IPS-18c (cell line): ENCODE data around the gene EHMT1.
"Not testable (repeated sequence)": the region's sequence is repeated elsewhere in the genome, so short reads cannot be mapped to it uniquely, and the experiment has no call there.

Source experiments
- H3K4me3 ChIP-seq: 2 replicates; pipeline ENCODE4 v1.7.0; 2013; ENCODE audit warnings: low read depth, mild to moderate bottlenecking, low read length, moderate library complexity; ENCODE audit not compliant: insufficient read depth
- H3K9me3 ChIP-seq: one replicate; pipeline ENCODE4 v1.6.1; 2013; ENCODE audit warnings: mild to moderate bottlenecking, low read length, moderate library complexity; ENCODE audit not compliant: control insufficient read depth, insufficient read depth

The EHMT1 gene

DNA sequence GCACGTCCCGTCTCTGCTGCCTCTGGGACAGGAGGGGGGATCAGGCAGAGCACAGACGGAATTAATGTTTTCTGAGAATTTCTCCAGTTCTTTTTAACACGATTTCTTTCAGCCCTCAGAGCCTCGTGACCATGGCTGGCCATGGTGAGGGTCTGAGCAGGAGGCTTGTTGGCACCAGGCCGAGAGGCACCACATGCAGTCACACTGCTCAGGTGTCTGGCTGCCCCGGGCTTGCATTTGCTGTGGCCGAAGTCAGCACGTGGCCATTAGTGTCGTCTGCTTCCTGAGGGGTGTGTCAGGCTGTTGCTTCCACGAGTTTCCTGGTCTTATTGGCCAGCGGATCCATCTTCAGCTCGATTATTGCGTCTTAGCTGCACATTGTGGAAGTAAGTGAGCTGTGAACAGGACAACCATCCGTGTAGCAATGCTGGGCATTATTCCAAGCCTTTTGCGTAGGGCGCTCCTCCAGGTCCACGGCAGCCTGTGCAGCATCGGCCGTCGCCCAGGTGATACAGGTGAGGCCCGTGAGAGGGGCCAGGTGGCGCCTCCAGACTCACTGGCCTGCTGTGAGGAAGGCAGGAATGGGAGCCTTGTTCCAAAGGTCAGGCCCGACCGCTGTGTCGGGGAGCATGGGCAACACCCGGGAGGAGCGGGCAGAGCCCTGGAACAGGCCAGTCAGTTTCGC is 144.6 kb downstream of the EHMT1 start:
- Histone ChIP-seq H3K4me3 (no peak overlapping the region), H3K9me3 (no peaks in the 10 kb centered on the region)

DNA sequence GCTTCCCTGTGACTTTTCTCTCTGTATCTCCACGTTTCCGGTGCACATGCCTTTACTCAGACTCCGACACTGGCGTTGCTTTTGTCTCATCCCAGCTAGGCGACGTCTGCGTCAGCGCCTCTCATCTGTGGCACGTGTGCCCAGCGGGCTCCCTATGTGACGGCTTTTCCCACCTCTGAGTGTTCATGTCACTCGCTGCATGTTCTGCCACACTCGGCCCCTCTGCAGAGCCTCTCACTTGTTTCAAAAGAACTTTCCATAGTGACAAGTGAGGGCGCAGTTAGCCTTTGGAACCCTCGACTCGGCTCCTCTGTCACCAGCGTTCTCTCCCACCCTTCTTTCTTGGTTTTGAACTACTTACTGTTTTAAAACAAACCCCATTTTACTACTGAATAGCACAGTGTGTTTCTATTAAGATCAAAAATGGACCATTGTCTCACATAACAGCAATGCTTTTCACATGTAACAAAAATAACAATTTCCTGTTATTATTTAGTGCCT is 145.4 kb downstream of the EHMT1 start:
- Histone ChIP-seq H3K9me3 (no peaks in the 10 kb centered on the region), H3K4me3 (no peak overlapping the region)

DNA sequence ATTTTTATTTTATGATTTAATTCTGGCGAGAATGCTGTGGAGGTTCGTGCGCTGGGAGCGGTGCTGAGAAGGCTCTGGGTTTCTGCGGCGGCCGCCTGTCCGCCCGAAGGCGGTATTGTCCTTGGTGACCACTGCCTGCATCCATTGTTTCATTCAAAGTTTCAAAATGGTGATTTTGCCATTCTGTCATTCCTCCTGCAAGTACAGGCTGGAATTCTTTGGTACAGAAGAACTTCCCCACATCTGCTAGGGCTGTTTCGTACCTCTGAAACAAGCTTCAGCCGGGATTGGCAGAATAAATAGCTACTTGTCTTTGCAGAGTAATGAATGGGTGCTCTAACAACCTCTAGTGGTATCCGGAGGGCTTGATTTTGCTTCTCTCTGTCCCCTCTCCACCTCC is 146.2 kb downstream of the EHMT1 start:
- Histone ChIP-seq H3K4me3 (no peak overlapping the region), H3K9me3 (no peaks in the 10 kb centered on the region)

DNA sequence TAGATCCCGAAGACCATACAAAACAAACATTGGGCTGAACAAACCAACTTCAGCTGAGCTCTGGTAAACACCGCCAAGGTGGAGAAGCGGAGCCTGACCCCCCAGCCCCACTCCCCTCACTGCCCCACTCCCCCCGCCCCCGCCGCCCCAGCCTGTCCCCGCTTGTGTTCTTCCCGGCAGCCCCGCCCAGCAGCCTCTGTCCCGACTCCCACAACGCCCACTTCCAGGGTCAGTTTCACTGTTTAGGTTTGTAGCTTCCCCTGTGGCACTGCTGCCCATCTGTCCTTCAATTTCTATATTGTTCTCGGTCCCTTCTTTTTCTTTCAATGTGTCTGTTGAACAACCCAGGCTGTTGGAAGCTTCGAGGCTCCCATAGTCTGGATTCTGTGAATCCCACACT is 146.7 kb downstream of the EHMT1 start:
- Histone ChIP-seq H3K4me3 (no peak overlapping the region), H3K9me3 (no peaks in the 10 kb centered on the region)

DNA sequence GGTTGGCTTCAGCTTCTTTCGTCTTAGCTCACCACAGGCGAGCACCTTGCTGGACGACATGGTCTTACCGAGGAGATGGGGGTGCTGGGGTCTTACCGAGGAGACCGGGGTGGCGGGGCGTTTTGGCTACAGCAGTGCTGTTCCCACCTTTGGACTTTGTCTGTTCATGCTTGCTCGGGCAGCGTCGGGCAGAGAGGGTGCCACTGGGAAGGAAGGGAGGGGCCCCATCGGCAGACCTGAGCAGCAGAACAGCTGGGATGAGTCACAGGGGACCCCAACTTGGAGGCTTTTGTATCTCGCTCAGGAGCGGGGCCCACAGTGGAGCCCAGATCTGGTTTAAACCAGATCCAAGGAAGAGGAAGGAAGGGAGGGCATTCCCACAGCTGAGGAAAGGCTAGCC is 152.8 kb downstream of the EHMT1 start:
- H3K9me3 ChIP-seq, result no peaks in the 10 kb centered on the region
- H3K4me3 ChIP-seq, result no peak overlapping the region

DNA sequence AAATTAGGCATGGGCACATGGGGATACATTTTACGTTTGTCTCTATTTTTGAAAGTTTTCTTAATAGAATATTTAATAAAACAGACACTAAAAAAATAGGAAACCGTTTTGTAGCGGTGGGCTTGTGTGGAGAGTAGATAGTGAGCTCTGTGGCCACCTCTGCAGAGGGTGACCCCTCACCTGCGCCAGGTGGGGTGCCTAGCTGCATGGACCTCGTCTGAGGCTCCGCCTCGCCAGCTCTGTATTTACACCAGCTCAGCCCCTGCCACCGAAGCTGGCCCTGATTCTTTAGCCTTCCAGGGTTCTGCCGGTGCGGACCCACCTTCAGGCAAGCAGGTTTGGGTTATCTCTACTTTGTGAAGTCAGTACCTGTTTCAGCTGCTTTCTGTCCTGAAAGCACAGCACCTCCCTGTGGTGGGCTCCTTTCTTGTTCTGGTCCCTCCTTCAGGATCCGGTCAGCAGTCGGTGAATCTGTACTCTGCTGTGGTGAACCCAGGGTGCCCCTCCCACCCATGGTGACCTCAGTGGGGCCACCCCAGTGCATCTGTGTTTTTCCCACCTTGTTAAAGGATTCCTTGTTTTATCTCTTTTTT is 153.6 kb downstream of the EHMT1 start:
- Histone ChIP-seq H3K4me3 (no peak overlapping the region), H3K9me3 (no peaks in the 10 kb centered on the region)

DNA sequence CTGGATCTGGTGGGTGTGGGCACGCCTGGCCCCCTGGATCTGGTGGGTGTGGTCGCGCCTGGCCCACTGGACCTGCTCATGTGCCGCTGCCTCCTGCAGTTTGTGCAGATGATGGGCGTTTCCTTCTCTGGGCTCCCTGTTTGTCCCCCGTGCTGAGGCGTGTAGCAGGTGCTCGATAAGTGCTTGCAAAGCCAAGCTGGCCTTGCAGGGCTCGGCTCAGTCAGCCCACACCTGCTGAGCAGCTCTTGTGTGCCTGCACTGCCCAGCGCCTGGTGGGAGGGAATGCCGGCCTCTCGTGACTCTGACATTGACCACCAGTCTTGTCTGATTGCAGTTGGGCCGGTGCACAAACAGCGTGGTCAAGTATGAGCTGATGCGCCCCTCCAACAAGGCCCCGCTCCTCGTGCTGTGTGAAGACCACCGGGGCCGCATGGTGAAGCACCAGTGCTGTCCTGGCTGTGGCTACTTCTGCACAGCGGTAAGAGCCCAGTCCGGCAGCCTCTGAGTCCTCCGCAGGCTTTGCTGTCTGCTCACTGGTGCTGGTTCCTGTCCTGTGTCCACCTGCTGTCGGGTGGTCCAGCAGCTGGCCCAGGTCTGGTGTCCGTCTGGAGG is 156.1 kb downstream of the EHMT1 start:
- Histone ChIP-seq H3K4me3 (no peak overlapping the region), H3K9me3 (no peaks in the 10 kb centered on the region)

DNA sequence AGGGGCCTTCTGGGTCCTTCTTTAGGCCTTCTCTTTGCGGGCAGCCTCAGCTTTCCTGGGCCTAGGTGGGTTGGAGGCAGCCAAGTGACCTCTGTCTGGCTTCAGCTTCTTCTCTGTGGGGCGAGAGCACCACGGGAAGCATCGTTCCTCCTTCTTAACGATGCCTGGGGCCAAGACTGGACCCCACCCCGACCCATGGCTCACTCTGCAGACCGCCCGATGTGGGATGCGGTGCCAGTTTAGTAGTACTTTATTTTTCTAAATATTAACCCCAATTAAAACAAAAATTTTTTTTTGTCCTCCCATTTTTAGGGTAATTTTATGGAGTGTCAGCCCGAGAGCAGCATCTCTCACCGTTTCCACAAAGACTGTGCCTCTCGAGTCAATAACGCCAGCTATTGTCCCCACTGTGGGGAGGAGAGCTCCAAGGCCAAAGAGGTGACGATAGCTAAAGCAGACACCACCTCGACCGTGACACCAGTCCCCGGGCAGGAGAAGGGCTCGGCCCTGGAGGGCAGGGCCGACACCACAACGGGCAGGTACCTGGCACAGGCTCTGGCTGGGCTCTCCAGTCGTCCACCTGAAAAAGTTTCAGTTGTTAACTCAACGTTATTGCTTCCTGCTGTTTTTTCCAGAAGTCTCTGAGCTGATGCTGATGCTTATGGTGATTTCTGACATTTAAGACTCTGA is 157.6 kb downstream of the EHMT1 start:
- no peak overlapping the region for H3K4me3 ChIP-seq

DNA sequence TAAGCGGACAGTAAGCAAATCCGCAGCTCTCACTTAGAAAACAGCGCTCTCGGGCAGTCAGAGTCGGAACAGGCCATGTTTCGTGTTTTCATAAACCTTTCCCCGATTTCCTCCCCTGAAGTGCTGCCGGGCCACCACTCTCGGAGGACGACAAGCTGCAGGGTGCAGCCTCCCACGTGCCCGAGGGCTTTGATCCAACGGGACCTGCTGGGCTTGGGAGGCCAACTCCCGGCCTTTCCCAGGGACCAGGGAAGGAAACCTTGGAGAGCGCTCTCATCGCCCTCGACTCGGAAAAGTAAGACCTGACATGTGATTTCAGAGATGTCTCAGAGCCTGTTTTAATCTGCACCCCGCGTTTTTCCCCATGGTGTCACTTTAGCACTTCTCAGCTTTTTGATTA is 159.0 kb downstream of the EHMT1 start:
- Histone ChIP-seq H3K9me3 (no peaks in the 10 kb centered on the region), H3K4me3 (no peak overlapping the region)

More for the DNA sequence above, 157.6 kb downstream of the EHMT1 start:
- H3K9me3 ChIP-seq, result no peaks in the 10 kb centered on the region

DNA sequence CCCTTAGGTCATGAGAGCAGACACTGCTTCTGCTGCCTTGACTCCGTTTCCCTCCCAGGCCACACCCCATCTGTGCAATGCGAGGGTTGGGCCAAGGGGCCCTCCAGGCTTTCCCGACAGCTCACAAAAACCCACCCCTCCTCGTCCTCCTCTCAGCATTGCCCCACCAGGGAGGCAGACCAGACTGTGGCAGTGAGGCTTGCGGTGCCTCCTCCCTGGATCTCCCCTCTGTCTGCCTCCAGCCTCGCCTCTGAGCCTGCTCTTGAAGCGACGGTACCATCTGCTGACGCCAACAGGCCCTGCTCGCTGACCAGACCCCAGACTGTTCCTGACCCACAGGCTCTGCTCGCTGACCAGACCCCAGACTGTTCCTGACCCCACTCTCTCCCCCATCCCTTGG is 159.5 kb downstream of the EHMT1 start:
- Histone ChIP-seq H3K9me3 (no peaks in the 10 kb centered on the region), H3K4me3 (no peak overlapping the region)

DNA sequence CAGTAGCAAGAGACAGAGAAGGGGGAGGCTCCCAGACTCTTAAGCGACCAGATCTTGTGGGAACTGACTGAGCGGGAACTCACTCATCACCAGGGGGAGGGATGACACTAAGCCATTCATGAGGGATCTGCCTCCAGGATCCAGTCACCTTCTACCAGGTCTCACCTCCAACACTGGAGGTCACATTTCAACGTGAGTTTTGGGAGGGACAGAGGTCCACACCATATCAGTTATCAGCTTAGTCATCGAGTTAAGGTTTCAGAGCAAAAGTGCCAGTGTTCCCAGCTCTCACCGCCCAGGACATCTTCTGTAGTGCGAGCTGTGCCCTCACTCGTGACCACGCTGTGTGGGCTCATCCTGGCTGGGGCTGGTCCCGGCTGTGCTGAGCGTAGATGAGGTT is 160.1 kb downstream of the EHMT1 start:
- Histone ChIP-seq H3K9me3 (no peaks in the 10 kb centered on the region), H3K4me3 (no peak overlapping the region)

DNA sequence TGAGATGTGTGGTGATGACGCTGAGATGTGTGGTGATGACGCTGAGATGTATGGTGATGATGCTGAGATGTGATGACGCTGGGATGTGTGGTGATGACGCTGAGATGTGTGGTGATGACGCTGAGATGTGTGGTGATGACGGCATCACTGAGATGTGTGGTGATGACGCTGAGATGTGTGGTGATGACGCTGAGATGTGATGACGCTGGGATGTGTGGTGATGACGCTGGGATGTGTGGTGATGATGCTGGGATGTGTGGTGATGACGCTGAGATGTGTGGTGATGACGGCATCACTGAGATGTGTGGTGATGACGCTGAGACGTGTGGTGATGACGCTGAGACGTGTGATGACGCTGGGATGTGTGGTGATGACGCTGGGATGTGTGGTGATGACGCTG is 161.2 kb downstream of the EHMT1 start:
- H3K9me3 ChIP-seq, H3K4me3 ChIP-seq: not testable (repeated sequence)

DNA sequence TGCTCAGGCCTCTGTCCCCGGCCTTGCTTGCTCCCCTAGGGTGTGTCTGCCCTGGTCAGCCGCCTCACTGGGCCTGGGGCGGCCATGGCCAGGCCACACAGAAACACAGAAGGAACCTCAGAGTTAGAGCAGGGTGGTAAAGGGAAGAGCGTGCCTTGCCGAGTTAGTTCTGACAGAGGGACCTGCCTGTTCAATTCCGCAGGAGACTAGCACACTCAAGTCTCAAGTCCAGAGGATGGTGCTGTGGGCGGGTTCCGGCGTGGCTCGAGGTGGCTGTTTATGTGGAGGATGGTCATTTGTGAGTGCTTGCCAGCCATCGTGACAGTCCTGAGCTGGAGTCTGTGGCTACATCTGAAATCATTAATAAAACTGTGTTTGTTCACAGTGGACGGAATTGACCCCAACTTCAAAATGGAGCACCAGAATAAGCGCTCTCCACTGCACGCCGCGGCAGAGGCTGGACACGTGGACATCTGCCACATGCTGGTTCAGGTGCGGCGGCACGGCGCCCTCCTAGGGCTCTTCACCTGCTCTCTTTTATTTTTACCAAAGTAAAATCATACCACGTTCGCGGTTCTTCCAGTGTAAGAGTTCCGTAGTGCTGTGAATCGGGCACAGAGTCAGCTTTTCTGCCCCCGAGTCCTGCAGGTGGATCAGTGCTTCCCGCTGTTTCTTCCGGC is 163.2 kb downstream of the EHMT1 start:
- no peaks in the 10 kb centered on the region for H3K9me3 ChIP-seq
- H3K4me3 ChIP-seq, result no peak overlapping the region

DNA sequence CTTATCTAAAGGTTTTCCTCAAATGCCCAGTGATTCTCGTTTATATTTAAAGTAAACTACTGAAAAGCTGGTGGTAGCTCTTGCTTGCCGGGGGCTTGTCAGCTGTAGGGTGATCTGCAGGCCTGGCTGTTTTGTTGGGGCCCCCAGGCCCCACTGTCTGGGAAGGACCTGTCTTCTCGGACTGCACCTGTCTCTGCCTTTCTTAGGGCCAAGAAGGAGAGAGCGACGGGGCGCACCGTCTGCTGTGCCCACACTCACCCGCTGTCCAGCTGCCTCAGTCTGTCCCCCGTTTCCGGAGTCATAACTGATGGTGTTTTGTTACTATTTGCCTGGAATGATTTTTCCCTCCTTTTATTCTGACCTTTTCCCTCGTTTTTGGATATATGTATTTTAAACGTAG is 164.7 kb downstream of the EHMT1 start:
- Histone ChIP-seq H3K9me3 (no peaks in the 10 kb centered on the region), H3K4me3 (no peak overlapping the region)

DNA sequence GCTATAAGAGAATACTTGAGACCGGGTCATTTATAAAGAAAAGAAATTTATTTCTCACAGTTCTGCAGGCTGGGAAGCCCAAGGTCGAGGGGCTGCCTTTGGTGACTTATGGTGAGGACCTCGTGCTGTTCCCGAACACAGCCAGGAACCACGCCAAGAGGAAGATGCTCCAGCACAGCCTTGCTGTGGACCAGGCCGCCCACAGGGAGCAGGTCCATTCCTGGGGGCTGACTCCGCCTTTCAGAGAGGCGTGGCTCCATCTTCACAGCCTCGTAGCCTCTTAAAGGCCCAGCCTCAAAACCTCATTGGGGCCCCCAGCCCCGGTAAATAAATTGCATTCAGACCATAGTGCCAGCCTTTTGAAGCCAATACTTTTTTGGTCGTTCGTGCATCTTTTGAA is 165.2 kb downstream of the EHMT1 start:
- Histone ChIP-seq H3K4me3 (no peak overlapping the region), H3K9me3 (no peaks in the 10 kb centered on the region)

DNA sequence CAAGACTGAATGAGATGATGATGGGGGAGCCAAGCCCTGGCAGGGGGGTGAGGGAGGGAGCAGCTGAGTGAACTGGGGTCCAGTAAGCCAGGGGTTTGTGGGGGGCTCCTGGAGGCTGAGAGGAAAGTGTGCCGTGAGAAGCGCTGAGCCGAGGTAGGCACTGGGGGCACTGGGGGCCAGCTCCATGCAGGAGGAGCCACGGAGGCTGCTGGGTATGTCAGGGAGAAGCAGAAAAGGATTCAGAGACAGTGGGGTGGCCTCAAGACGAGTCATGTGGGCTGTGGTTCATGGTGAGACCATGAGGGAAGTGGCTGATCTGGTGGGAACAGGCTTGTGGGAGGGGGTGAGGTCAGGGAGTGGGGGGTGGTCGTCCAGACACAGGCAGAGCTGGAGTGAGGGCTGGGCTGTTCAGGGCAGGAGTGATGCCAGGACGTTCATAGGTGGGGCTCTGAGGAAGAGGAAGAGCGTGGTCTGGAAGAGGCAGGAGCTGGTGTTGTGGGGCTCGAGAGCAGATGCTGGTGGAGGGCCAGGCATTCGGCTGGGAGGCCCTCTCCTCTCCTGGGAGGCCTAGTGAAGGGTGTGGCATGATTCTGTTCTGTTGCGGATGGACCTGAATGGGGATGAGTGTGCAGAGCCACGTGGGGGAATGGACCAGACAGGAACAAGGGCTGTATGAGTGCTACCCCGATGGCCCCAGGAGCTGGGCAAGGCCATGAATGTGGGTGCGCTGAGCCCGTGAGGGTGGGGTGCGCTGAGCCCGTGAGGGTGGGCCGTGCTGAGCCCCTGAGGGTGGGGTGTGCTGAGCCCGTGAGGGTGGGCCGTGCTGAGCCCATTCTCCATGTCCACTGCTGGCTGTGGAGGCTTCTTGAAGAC is 166.1 kb downstream of the EHMT1 start:
- Histone ChIP-seq H3K9me3 (no peaks in the 10 kb centered on the region), H3K4me3 (no peak overlapping the region; the same call in 1 of the 2 replicates)
